ENCODE results near the gene SLC52A1. TPM values are rescaled to one million over a fixed set of nuclear protein-coding genes. Genes with fewer than 3 reads are reported as not detected.

SLC52A1 gene
- total and polyA plus RNA-seq, 12 donors, result 0.24 to 0.40 TPM; not detected in 10

- WGBS, 4 donors, result 0 to 1% (median 0%) methylated on average over 5 to 78 of the region's 78 CpGs
Observed at GRCh38 chr17:4986951-4987766, 48.1 kb downstream of the SLC52A1 start, which contains the start of gene CAMTA2. TSS of gene CAMTA2 (minus strand) at chr17:4987675. CDS start at chr17:4986222, 1,453 bp downstream.

GRCh38 chr17:4986403-4986802, 48.8 kb downstream of the SLC52A1 start:
- Histone ChIP-seq H3K27ac (peak overlapping the region in 4 of 5 donors; percentile 80 to 95 (median 90)), H3K4me3 (peak overlapping the region in 2 of 4 donors; percentile 62 to 93), H3K4me1 (replicated peaks in 1 of 2) (peaks cover 13 to 24% of the 10 kb centered on the region in 2 donors), H3K36me3 (replicated peaks in 1 of 2) (peaks cover 0 to 30% of the 10 kb centered on the region in 2 donors), H3K27me3 (no peaks in the 10 kb centered on the region), H3K9me3 (replicated peaks in 1 of 3) (no peaks in the 10 kb centered on the region)
- TF ChIP-seq CTCF (IDR thresholded peaks at IDR 0.05) (no peak), POLR2A (IDR thresholded peaks at IDR 0.05) (peak in 1 of 2 donors; percentile 16)
- intact Hi-C loops (cut with DNase I), result loop anchor here (5.0 to 10.0 kb wide), 4 partner anchors 52 to 82 kb away; partner anchors contain the start of genes CHRNE (in 1 of the 2) and GP1BA (in 1 of the 2)
- 18 to 26% (median 21%) methylated on average over 4 to 5 of the region's 5 CpGs for WGBS, 4 donors
- DNase-seq, result peak in 4 of 7 donors; percentile 49 to 68 (median 54)

More at GRCh38 chr17:4986951-4987766, 48.1 kb downstream of the SLC52A1 start, which contains the start of gene CAMTA2:
- DNase-seq, result peak; percentile 81 to 91 (median 86)
- Histone ChIP-seq H3K27ac (peak within 1 kb of the TSS; percentile 15 to 95 (median 89)), H3K4me3 (peak within 1 kb of the TSS; percentile 25 to 93 (median 66)), H3K36me3 (replicated peaks in 1 of 2) (peaks cover 0 to 24% of the 10 kb centered on the region in 2 donors), H3K27me3 (no peaks in the 10 kb centered on the region), H3K4me1 (replicated peaks in 1 of 2) (peaks cover 13 to 24% of the 10 kb centered on the region in 2 donors), H3K9me3 (replicated peaks in 1 of 3) (no peaks in the 10 kb centered on the region)
- intact Hi-C loops (cut with DNase I), result loop anchor here (5.0 to 10.0 kb wide), 4 partner anchors 52 to 82 kb away; partner anchors contain the start of genes CHRNE (in 1 of the 2) and GP1BA (in 1 of the 2)
- peak; percentile 47 to 58 for TF ChIP-seq POLR2A (IDR thresholded peaks at IDR 0.05)
- TF ChIP-seq CTCF (IDR thresholded peaks at IDR 0.05), result peak; percentile 27 to 70 (median 62)

Other genes starting within 250 kb of the SLC52A1 start
- 1 to 10 TPM in 8 of 9 donors, under 1 TPM in 1; 0.50 to 6.9 (median 4.2) TPM for gene VMO1, start 249.1 kb downstream of the SLC52A1 start, total RNA-seq
- 1 to 10 TPM in 2 of 3 donors, not detected in 1; 5.1 to 9.6 TPM for gene VMO1, start 249.1 kb downstream of the SLC52A1 start, polyA plus RNA-seq
- not detected for gene GLTPD2, start 246.5 kb downstream of the SLC52A1 start, total RNA-seq
- gene GLTPD2, start 246.5 kb downstream of the SLC52A1 start, polyA plus RNA-seq, result not detected
- 100 to 1,000 TPM; 112 to 281 (median 150) TPM for gene PSMB6, start 239.3 kb downstream of the SLC52A1 start, total RNA-seq
- 100 to 1,000 TPM in 2 of 3 donors, 10 to 100 TPM in 1; 70.5 to 227 (median 138) TPM for gene PSMB6, start 239.3 kb downstream of the SLC52A1 start, polyA plus RNA-seq
- 10 to 100 TPM in 7 of 9 donors, 1 to 10 TPM in 2; 5.9 to 27.1 (median 16.4) TPM for gene PLD2, start 228.3 kb downstream of the SLC52A1 start, total RNA-seq
- gene PLD2, start 228.3 kb downstream of the SLC52A1 start, polyA plus RNA-seq, result 10 to 100 TPM in 2 of 3 donors, 1 to 10 TPM in 1; 4.1 to 34.8 (median 19.5) TPM
- gene MINK1, start 202.1 kb downstream of the SLC52A1 start, total RNA-seq, result 100 to 1,000 TPM in 1 of 9 donors, 10 to 100 TPM in 8; 21.5 to 130 (median 51.7) TPM
- 100 to 1,000 TPM in 1 of 3 donors, 10 to 100 TPM in 2; 35.1 to 135 (median 41.0) TPM for gene MINK1, start 202.1 kb downstream of the SLC52A1 start, polyA plus RNA-seq
- 1 to 10 TPM in 5 of 9 donors, under 1 TPM in 4; 0.71 to 4.2 (median 1.3) TPM for gene C17orf107, start 135.9 kb downstream of the SLC52A1 start, total RNA-seq
- gene C17orf107, start 135.9 kb downstream of the SLC52A1 start, polyA plus RNA-seq, result 1 to 10 TPM in 1 of 3 donors, under 1 TPM in 2; 0.42 to 1.1 (median 0.47) TPM
- gene CHRNE, start 132.3 kb downstream of the SLC52A1 start, total RNA-seq, result 1 to 10 TPM in 2 of 9 donors, under 1 TPM in 5, not detected in 2; 0.30 to 7.2 (median 0.55) TPM
- gene CHRNE, start 132.3 kb downstream of the SLC52A1 start, polyA plus RNA-seq, result under 1 TPM; 0.33 to 0.91 (median 0.56) TPM
- gene GP1BA, start 103.1 kb downstream of the SLC52A1 start, total RNA-seq, result under 1 TPM in 2 of 9 donors, not detected in 7; 0.08 to 0.17 TPM
- gene GP1BA, start 103.1 kb downstream of the SLC52A1 start, polyA plus RNA-seq, result not detected
- gene SLC25A11, start 95.4 kb downstream of the SLC52A1 start, total RNA-seq, result 10 to 100 TPM; 60.2 to 77.7 (median 68.0) TPM
- gene SLC25A11, start 95.4 kb downstream of the SLC52A1 start, polyA plus RNA-seq, result 10 to 100 TPM; 37.8 to 57.1 (median 40.3) TPM
- gene RNF167, start 95.2 kb downstream of the SLC52A1 start, total RNA-seq, result 100 to 1,000 TPM in 4 of 9 donors, 10 to 100 TPM in 5; 46.7 to 130 (median 88.8) TPM
- gene RNF167, start 95.2 kb downstream of the SLC52A1 start, polyA plus RNA-seq, result 100 to 1,000 TPM; 134 to 252 (median 240) TPM
- 1,000 to 10,000 TPM in 1 of 9 donors, 100 to 1,000 TPM in 8; 311 to 1,056 (median 451) TPM for gene PFN1, start 86.9 kb downstream of the SLC52A1 start, total RNA-seq
- gene PFN1, start 86.9 kb downstream of the SLC52A1 start, polyA plus RNA-seq, result 100 to 1,000 TPM; 310 to 593 (median 390) TPM
- gene ENO3, start 84.3 kb downstream of the SLC52A1 start, total RNA-seq, result 10 to 100 TPM in 3 of 9 donors, 1 to 10 TPM in 6; 1.6 to 76.6 (median 4.7) TPM
- 10 to 100 TPM in 2 of 3 donors, 1 to 10 TPM in 1; 2.5 to 64.8 (median 22.0) TPM for gene ENO3, start 84.3 kb downstream of the SLC52A1 start, polyA plus RNA-seq
- 100 to 1,000 TPM in 1 of 9 donors, 10 to 100 TPM in 8; 44.3 to 120 (median 73.1) TPM for gene SPAG7, start 67.6 kb downstream of the SLC52A1 start, total RNA-seq
- gene SPAG7, start 67.6 kb downstream of the SLC52A1 start, polyA plus RNA-seq, result 100 to 1,000 TPM in 1 of 3 donors, 10 to 100 TPM in 2; 67.1 to 114 (median 82.9) TPM
- 10 to 100 TPM in 8 of 9 donors, 1 to 10 TPM in 1; 6.9 to 70.6 (median 22.7) TPM for gene CAMTA2, start 47.8 kb downstream of the SLC52A1 start, total RNA-seq
- gene CAMTA2, start 47.8 kb downstream of the SLC52A1 start, polyA plus RNA-seq, result 100 to 1,000 TPM in 1 of 3 donors, 10 to 100 TPM in 2; 26.4 to 190 (median 93.4) TPM
- 1 to 10 TPM in 3 of 9 donors, under 1 TPM in 4, not detected in 2; 0.44 to 2.5 (median 0.98) TPM for gene INCA1, start 37.9 kb downstream of the SLC52A1 start, total RNA-seq
- gene INCA1, start 37.9 kb downstream of the SLC52A1 start, polyA plus RNA-seq, result 1 to 10 TPM; 1.2 to 6.2 (median 3.0) TPM
- 10 to 100 TPM; 20.9 to 91.0 (median 61.9) TPM for gene KIF1C, start 37.5 kb downstream of the SLC52A1 start, total RNA-seq
- gene KIF1C, start 37.5 kb downstream of the SLC52A1 start, polyA plus RNA-seq, result 10 to 100 TPM; 16.2 to 40.3 (median 36.9) TPM
- gene ZFP3, start 43.0 kb upstream of the SLC52A1 start, total RNA-seq, result 1 to 10 TPM; 2.9 to 6.9 (median 4.4) TPM
- gene ZFP3, start 43.0 kb upstream of the SLC52A1 start, polyA plus RNA-seq, result 1 to 10 TPM; 1.6 to 8.4 (median 1.8) TPM
- 10 to 100 TPM in 1 of 9 donors, 1 to 10 TPM in 8; 3.6 to 10.3 (median 6.6) TPM for gene ZNF232, start 76.5 kb upstream of the SLC52A1 start, total RNA-seq
- gene ZNF232, start 76.5 kb upstream of the SLC52A1 start, polyA plus RNA-seq, result 10 to 100 TPM in 1 of 3 donors, 1 to 10 TPM in 2; 4.9 to 14.6 (median 7.1) TPM
- gene USP6, start 80.6 kb upstream of the SLC52A1 start, total RNA-seq, result under 1 TPM in 6 of 9 donors, not detected in 3; 0.04 to 0.40 (median 0.15) TPM
- under 1 TPM; 0.07 to 0.08 (median 0.07) TPM for gene USP6, start 80.6 kb upstream of the SLC52A1 start, polyA plus RNA-seq
- gene ZNF594, start 156.4 kb upstream of the SLC52A1 start, total RNA-seq, result 10 to 100 TPM in 1 of 9 donors, 1 to 10 TPM in 7, under 1 TPM in 1; 0.72 to 16.4 (median 5.6) TPM
- gene ZNF594, start 156.4 kb upstream of the SLC52A1 start, polyA plus RNA-seq, result 1 to 10 TPM; 1.1 to 4.9 (median 2.7) TPM
- 10 to 100 TPM in 4 of 9 donors, 1 to 10 TPM in 5; 1.1 to 14.2 (median 9.0) TPM for gene SCIMP, start 199.4 kb upstream of the SLC52A1 start, total RNA-seq
- 1 to 10 TPM in 2 of 3 donors, under 1 TPM in 1; 0.94 to 4.5 (median 1.7) TPM for gene SCIMP, start 199.4 kb upstream of the SLC52A1 start, polyA plus RNA-seq
- gene RABEP1, start 246.9 kb upstream of the SLC52A1 start, total RNA-seq, result 10 to 100 TPM; 26.7 to 58.3 (median 48.4) TPM
- 10 to 100 TPM; 21.1 to 64.5 (median 34.3) TPM for gene RABEP1, start 246.9 kb upstream of the SLC52A1 start, polyA plus RNA-seq

All from adrenal gland (tissue), 12 donors.